ENCODE results near the gene CALML5.

The CALML5 gene

GRCh38 chr10:5466451-5467206, 32.7 kb downstream of the CALML5 start:
- H3K36me3 ChIP-seq (ENCODE audit: insufficient read depth, low read length) = no peaks in the 10 kb centered on the region
- H3K9ac ChIP-seq (ENCODE audit: low read depth, low read length) = peak overlapping the region; percentile 43
- H3K4me1 ChIP-seq (ENCODE audit: insufficient read depth, low read length) = peaks cover 22% of the 10 kb centered on the region
- peaks cover 21% of the 10 kb centered on the region; the same call in 1 of the 2 replicates for H3K9me3 ChIP-seq (ENCODE audit: control insufficient read depth, insufficient read depth, low read length)

GRCh38 chr10:5465976-5466450, 33.4 kb downstream of the CALML5 start:
- Histone ChIP-seq H3K4me1 (ENCODE audit: insufficient read depth, low read length) (peaks cover 22% of the 10 kb centered on the region), H3K9ac (ENCODE audit: low read depth, low read length) (peak overlapping the region; percentile 43), H3K9me3 (ENCODE audit: control insufficient read depth, insufficient read depth, low read length) (peaks cover 21% of the 10 kb centered on the region; the same call in 1 of the 2 replicates), H3K36me3 (ENCODE audit: insufficient read depth, low read length) (no peaks in the 10 kb centered on the region)

GRCh38 chr10:5464546-5464945, 34.8 kb downstream of the CALML5 start:
- Histone ChIP-seq H3K9me3 (ENCODE audit: control insufficient read depth, insufficient read depth, low read length) (peaks cover 19% of the 10 kb centered on the region), H3K9ac (ENCODE audit: low read depth, low read length) (no peak overlapping the region), H3K36me3 (ENCODE audit: insufficient read depth, low read length) (peaks cover 7% of the 10 kb centered on the region; the same call in 1 of the 2 replicates), H3K4me1 (ENCODE audit: insufficient read depth, low read length) (peaks cover 22% of the 10 kb centered on the region)

- Histone ChIP-seq H3K4me1 (ENCODE audit: insufficient read depth, low read length) (peaks cover 22% of the 10 kb centered on the region), H3K36me3 (ENCODE audit: insufficient read depth, low read length) (peaks cover 10% of the 10 kb centered on the region; the same call in 1 of the 2 replicates), H3K9ac (ENCODE audit: low read depth, low read length) (no peak overlapping the region), H3K9me3 (ENCODE audit: control insufficient read depth, insufficient read depth, low read length) (peaks cover 5% of the 10 kb centered on the region)
Observed at GRCh38 chr10:5462841-5463293, 36.5 kb downstream of the CALML5 start.

GRCh38 chr10:5461914-5462840, 37.2 kb downstream of the CALML5 start:
- peaks cover 10% of the 10 kb centered on the region for H3K36me3 ChIP-seq (ENCODE audit: insufficient read depth, low read length)
- H3K9me3 ChIP-seq (ENCODE audit: control insufficient read depth, insufficient read depth, low read length) = peaks cover 4% of the 10 kb centered on the region
- no peak overlapping the region for H3K9ac ChIP-seq (ENCODE audit: low read depth, low read length)
- H3K4me1 ChIP-seq (ENCODE audit: insufficient read depth, low read length) = peaks cover 19% of the 10 kb centered on the region

- Histone ChIP-seq H3K9me3 (ENCODE audit: control insufficient read depth, insufficient read depth, low read length) (peaks cover 4% of the 10 kb centered on the region), H3K9ac (ENCODE audit: low read depth, low read length) (no peak overlapping the region), H3K36me3 (ENCODE audit: insufficient read depth, low read length) (peaks cover 17% of the 10 kb centered on the region), H3K4me1 (ENCODE audit: insufficient read depth, low read length) (peaks cover 15% of the 10 kb centered on the region; the same call in 1 of the 2 replicates)
Observed at GRCh38 chr10:5461203-5461588, 38.2 kb downstream of the CALML5 start.

- H3K4me1 ChIP-seq (ENCODE audit: insufficient read depth, low read length) = peaks cover 13% of the 10 kb centered on the region; the same call in 1 of the 2 replicates
- peaks cover 4% of the 10 kb centered on the region for H3K9me3 ChIP-seq (ENCODE audit: control insufficient read depth, insufficient read depth, low read length)
- H3K36me3 ChIP-seq (ENCODE audit: insufficient read depth, low read length) = peaks cover 23% of the 10 kb centered on the region
- no peak overlapping the region for H3K9ac ChIP-seq (ENCODE audit: low read depth, low read length)
Observed at GRCh38 chr10:5460468-5461202, 38.7 kb downstream of the CALML5 start.

- peaks cover 32% of the 10 kb centered on the region for H3K36me3 ChIP-seq (ENCODE audit: insufficient read depth, low read length)
- H3K9me3 ChIP-seq (ENCODE audit: control insufficient read depth, insufficient read depth, low read length) = peaks cover 4% of the 10 kb centered on the region
- H3K4me1 ChIP-seq (ENCODE audit: insufficient read depth, low read length) = 0 out of 2 replicates have a peak, but pooled peaks cover 5% of the 10 kb centered on the region
- no peak overlapping the region for H3K9ac ChIP-seq (ENCODE audit: low read depth, low read length)
Observed at GRCh38 chr10:5458949-5459747, 40.2 kb downstream of the CALML5 start.

- Histone ChIP-seq H3K9me3 (ENCODE audit: control insufficient read depth, insufficient read depth, low read length) (peaks cover 2% of the 10 kb centered on the region), H3K36me3 (ENCODE audit: insufficient read depth, low read length) (peaks cover 40% of the 10 kb centered on the region), H3K9ac (ENCODE audit: low read depth, low read length) (no peak overlapping the region), H3K4me1 (ENCODE audit: insufficient read depth, low read length) (0 out of 2 replicates have a peak, but pooled peaks cover 5% of the 10 kb centered on the region)
Observed at GRCh38 chr10:5458425-5458824, 40.9 kb downstream of the CALML5 start.

- Histone ChIP-seq H3K36me3 (ENCODE audit: insufficient read depth, low read length) (peaks cover 43% of the 10 kb centered on the region), H3K9me3 (ENCODE audit: control insufficient read depth, insufficient read depth, low read length) (no peaks in the 10 kb centered on the region; the same call in none of the 2 replicates), H3K9ac (ENCODE audit: low read depth, low read length) (no peak overlapping the region), H3K4me1 (ENCODE audit: insufficient read depth, low read length) (0 out of 2 replicates have a peak, but pooled peaks cover 5% of the 10 kb centered on the region)
Observed at GRCh38 chr10:5457741-5458140, 41.6 kb downstream of the CALML5 start.

- H3K9me3 ChIP-seq (ENCODE audit: control insufficient read depth, insufficient read depth, low read length) = no peaks in the 10 kb centered on the region; the same call in 1 of the 2 replicates
- no peaks in the 10 kb centered on the region for H3K4me1 ChIP-seq (ENCODE audit: insufficient read depth, low read length)
- peaks cover 47% of the 10 kb centered on the region for H3K36me3 ChIP-seq (ENCODE audit: insufficient read depth, low read length)
- H3K9ac ChIP-seq (ENCODE audit: low read depth, low read length) = no peak overlapping the region
Observed at GRCh38 chr10:5456563-5456962, 42.8 kb downstream of the CALML5 start.

GRCh38 chr10:5453749-5454489, 45.5 kb downstream of the CALML5 start:
- Histone ChIP-seq H3K9ac (ENCODE audit: low read depth, low read length) (no peak overlapping the region), H3K36me3 (ENCODE audit: insufficient read depth, low read length) (peaks cover 37% of the 10 kb centered on the region), H3K9me3 (ENCODE audit: control insufficient read depth, insufficient read depth, low read length) (no peaks in the 10 kb centered on the region), H3K4me1 (ENCODE audit: insufficient read depth, low read length) (peaks cover 4% of the 10 kb centered on the region; the same call in 1 of the 2 replicates)
